Measurements from ENCODE around the gene BRAP.
"Not testable (repeated sequence)": the region's sequence is repeated elsewhere in the genome, so short reads cannot be mapped to it uniquely, and the experiment has no call there.

Gene BRAP

DNA sequence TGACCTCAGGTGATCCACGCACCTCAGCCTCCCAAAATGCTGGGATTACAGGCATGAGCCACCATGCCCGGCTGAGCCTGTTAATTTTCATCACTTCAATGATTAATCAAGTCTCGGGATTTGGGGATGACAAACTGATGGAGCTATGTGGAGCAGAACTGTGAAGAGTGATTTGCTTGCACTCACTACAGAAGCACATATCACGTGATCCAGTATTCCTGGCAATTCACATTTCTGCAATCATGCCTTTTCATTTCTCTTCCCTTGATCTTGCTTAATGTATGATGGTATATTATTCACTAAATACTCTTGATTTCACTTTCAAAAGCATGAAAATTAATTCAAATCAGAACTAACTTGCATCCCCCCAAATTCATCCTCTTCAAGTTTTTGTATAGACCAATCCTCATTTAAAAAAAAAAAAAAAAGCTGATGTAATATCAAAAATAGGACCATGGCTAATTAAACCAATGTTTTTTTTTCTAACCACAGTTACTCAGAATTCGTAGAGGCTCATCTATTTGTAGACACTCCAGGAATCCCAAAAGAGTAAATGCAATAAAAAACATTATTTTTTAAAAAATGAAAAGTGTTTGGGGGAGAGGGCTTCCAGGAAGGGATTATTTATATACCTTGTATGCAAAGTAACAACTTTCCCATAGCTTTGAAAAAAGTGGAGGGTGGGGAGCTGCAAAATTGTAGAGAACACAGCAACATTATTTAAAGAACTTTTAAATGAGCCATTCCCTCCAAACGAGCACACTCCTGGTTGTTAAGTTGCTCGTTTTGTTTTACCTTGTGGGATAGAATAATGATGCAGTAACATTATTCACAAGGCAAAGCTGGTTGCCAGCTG is 79.6 kb downstream of the BRAP start:
- H3K4me1 ChIP-seq (ENCODE audit: insufficient read depth, low read length) = no peaks in the 10 kb centered on the region
- no peak overlapping the region for H3K27ac ChIP-seq (ENCODE audit: low read depth, low read length)
- H3K36me3 ChIP-seq (ENCODE audit: insufficient read depth, low read length) = no peaks in the 10 kb centered on the region
- H3K4me3 ChIP-seq (ENCODE audit: low read depth in 1 of 2, low read length in 2 of 2) = no peak overlapping the region
- no peak overlapping the region for H3K9ac ChIP-seq (ENCODE audit: low read length)
- no peaks in the 10 kb centered on the region for H3K9me3 ChIP-seq (ENCODE audit: low read length)
- H3K27me3 ChIP-seq (ENCODE audit: control insufficient read depth in 1 of 2, insufficient read depth in 2 of 2, low read length in 2 of 2) = no peaks in the 10 kb centered on the region

DNA sequence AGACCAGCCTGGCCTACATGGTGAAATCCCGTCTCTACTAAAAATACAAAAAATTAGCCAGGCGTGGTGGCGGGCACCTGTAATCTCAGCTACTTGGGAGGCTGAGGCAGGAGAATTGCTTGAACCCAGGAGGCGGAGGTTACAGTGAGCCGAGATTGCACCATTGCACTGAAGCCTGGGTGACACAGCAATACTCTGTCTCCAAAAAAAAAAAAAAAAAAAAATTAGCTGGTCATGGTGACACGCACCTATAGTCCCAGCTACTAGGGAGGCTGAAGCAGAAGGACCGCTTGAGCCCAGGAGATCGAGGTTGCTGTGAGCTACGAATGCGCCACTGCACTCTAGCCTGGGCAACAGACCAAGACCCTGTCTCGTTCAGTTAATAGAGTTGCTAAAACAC is 82.9 kb downstream of the BRAP start:
- not testable (repeated sequence) for H3K27ac ChIP-seq (ENCODE audit: low read depth, low read length); H3K27me3 ChIP-seq (ENCODE audit: control insufficient read depth in 1 of 2, insufficient read depth in 2 of 2, low read length in 2 of 2); H3K4me1 ChIP-seq (ENCODE audit: insufficient read depth, low read length); H3K9ac ChIP-seq (ENCODE audit: low read length); H3K9me3 ChIP-seq (ENCODE audit: low read length); H3K36me3 ChIP-seq (ENCODE audit: insufficient read depth, low read length); H3K4me3 ChIP-seq (ENCODE audit: low read depth in 1 of 2, low read length in 2 of 2)

DNA sequence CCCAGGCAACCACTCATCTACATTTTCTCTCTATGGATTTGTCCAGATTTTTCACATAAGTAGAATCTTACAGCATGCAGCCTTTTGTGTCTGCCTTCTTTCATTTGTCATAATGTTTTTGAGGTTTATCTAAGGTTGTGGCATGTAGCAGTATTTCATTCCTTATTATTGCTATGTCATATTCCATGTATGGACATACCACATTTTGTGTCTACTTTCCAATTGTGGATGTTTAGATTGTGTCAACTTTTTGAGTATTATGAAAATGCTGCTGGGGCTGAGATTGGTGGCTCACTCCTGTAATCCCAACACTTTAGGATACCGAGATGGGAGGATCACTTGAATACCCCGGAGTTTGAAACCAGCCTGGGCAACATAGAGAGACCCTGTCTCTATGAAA is 83.4 kb downstream of the BRAP start:
- Histone ChIP-seq H3K4me3 (ENCODE audit: low read depth in 1 of 2, low read length in 2 of 2) (no peak overlapping the region), H3K27ac (ENCODE audit: low read depth, low read length) (no peak overlapping the region), H3K27me3 (ENCODE audit: control insufficient read depth in 1 of 2, insufficient read depth in 2 of 2, low read length in 2 of 2) (no peaks in the 10 kb centered on the region), H3K9ac (ENCODE audit: low read length) (no peak overlapping the region), H3K9me3 (ENCODE audit: low read length) (no peaks in the 10 kb centered on the region), H3K4me1 (ENCODE audit: insufficient read depth, low read length) (peaks cover 6% of the 10 kb centered on the region), H3K36me3 (ENCODE audit: insufficient read depth, low read length) (no peaks in the 10 kb centered on the region)

DNA sequence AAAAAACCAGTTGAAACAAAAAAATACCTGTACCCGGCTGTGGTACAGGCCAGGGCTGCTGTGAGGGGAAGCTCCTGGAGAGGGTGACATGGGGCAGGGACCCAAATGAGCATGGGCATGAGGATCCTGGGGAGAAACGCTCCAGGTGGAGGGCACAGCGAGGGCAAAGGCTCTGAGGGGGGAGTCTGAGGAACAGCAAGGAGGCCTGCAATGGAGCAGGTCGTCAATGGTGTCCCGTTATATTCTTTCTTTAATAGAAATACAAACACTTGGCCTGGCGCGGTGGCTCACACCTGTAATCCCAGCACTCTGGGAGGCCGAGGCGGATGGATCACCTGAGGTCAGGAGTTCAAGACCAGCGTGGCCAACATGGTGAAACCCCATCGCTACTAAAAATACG is 84.8 kb downstream of the BRAP start:
- not testable (repeated sequence) for H3K27me3 ChIP-seq (ENCODE audit: control insufficient read depth in 1 of 2, insufficient read depth in 2 of 2, low read length in 2 of 2); H3K9ac ChIP-seq (ENCODE audit: low read length); H3K36me3 ChIP-seq (ENCODE audit: insufficient read depth, low read length); H3K9me3 ChIP-seq (ENCODE audit: low read length); H3K4me3 ChIP-seq (ENCODE audit: low read depth in 1 of 2, low read length in 2 of 2); H3K27ac ChIP-seq (ENCODE audit: low read depth, low read length)
- peaks cover 17% of the 10 kb centered on the region for H3K4me1 ChIP-seq (ENCODE audit: insufficient read depth, low read length)

DNA sequence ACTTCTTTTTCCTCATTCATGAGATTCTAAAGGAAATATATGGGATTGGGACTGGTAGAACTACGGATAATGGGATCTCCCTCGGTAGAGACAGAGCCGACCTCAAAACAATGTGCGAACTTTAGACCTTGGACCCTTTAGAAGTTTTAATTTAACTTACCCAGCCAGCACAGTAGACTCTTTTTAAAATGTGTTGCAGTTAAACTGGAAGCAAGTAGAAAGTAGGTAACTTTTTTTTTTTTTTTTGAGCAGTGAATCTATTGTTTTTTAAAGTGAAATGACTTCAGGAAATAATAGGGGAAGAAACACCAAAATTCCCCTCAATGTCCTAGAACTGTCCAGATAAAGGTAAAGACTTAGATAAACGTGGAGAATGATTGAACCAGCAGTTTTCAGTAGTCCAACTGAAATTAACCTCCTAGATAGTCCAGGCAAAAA is 85.5 kb downstream of the BRAP start:
- Histone ChIP-seq H3K9me3 (ENCODE audit: low read length) (no peaks in the 10 kb centered on the region), H3K4me3 (ENCODE audit: low read depth in 1 of 2, low read length in 2 of 2) (peak overlapping the region; percentile 44 to 69), H3K9ac (ENCODE audit: low read length) (peak overlapping the region; percentile 51), H3K27me3 (ENCODE audit: control insufficient read depth in 1 of 2, insufficient read depth in 2 of 2, low read length in 2 of 2) (no peaks in the 10 kb centered on the region), H3K36me3 (ENCODE audit: insufficient read depth, low read length) (no peaks in the 10 kb centered on the region), H3K4me1 (ENCODE audit: insufficient read depth, low read length) (peaks cover 23% of the 10 kb centered on the region), H3K27ac (ENCODE audit: low read depth, low read length) (peak overlapping the region; percentile 71)

DNA sequence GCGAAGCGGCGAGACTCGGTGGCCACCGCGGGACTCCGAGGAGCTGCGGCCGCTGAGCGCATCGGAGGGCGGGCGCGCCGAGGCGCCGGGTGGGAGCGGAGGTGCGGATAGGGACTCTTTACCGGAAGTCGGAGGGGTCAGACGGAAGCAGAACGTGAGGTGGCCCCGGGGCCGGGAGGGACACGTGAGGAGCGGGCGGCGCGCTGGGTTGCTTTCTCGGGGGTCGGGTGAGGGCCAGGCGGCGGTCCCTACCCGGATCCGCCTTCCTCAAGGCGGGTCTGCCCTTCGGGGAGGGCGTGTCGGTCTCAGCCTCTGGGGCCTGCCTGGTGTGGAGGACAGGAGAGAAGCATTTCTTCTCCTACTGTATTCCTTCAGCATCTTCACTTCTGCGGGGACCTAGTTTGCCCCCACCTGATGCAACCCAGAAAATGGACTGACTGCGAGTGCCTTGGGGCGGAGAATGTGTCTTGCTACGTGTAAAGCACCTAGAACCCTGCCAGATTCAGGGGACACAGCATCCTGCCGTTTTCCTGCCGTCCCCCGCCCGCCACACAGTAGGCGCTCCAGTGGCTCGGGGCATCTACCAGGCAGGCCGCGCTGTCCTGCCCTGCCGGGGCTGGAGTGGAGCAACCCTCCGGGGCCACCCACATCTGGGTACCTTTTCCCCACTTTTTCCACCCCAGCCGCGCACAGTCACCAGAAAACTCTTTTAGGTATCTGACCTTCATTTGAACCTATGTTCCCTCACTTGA is 86.1 kb downstream of the BRAP start:
- Histone ChIP-seq H3K36me3 (ENCODE audit: insufficient read depth, low read length) (no peaks in the 10 kb centered on the region), H3K9ac (ENCODE audit: low read length) (peak overlapping the region; percentile 51), H3K4me3 (ENCODE audit: low read depth in 1 of 2, low read length in 2 of 2) (peak overlapping the region; percentile 44 to 69), H3K4me1 (ENCODE audit: insufficient read depth, low read length) (peaks cover 29% of the 10 kb centered on the region), H3K9me3 (ENCODE audit: low read length) (no peaks in the 10 kb centered on the region), H3K27ac (ENCODE audit: low read depth, low read length) (peak overlapping the region; percentile 71), H3K27me3 (ENCODE audit: control insufficient read depth in 1 of 2, insufficient read depth in 2 of 2, low read length in 2 of 2) (no peaks in the 10 kb centered on the region)

DNA sequence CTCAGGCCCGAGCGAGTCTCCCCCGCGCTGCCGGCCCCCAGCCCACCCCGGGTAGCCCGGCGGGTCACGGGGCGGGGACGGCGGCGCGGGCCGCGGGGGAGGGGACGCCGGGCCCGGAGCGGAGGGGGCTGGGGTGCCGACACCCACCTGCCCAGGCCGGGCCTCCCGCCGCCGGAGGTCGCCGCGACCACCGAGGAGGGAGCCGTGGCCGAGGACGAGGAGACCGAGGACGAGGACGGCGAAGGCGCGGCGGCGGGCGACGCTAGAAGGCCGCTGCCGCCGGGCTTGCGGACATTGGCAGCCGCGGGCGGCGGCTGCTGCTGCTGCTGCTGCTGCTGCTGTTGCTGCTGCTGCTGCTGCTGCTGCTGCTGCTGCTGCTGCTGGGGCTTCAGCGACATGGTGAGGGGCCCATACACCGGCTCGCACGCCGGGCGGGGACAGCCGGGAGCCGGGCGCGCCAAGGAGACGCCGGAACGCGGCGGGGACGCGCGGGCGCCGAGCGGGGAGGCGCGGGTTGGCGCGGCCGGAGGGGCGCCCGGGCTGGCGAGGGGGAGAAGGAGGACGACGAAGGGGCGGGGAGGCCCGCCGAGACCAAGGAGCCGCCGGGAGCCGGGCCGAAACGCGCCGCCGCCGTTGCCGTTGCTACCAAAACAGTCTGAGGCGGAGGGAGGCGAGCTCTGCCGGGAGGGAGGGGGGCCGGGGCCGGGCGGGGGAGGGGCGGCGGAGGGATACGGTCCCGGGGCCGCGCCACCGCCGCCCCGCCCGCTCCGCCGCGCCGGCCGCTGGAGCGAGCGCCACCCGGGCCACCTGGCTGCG is 86.9 kb downstream of the BRAP start, which contains the start of gene ATXN2:
Gene ATXN2, minus strand, starts transcription at position 679 of the 816 bp plus-strand sequence. Its CDS starts 281 bp downstream, at position 398.
- H3K9ac ChIP-seq (ENCODE audit: low read length) = peak within 1 kb of the TSS; percentile 74
- peak within 1 kb of the TSS; percentile 98 for H3K27ac ChIP-seq (ENCODE audit: low read depth, low read length)
- peaks cover 34% of the 10 kb centered on the region for H3K4me1 ChIP-seq (ENCODE audit: insufficient read depth, low read length)
- H3K27me3 ChIP-seq (ENCODE audit: control insufficient read depth in 1 of 2, insufficient read depth in 2 of 2, low read length in 2 of 2) = no peaks in the 10 kb centered on the region
- no peaks in the 10 kb centered on the region for H3K36me3 ChIP-seq (ENCODE audit: insufficient read depth, low read length)
- H3K9me3 ChIP-seq (ENCODE audit: low read length) = no peaks in the 10 kb centered on the region
- peak within 1 kb of the TSS; percentile 69 to 87 for H3K4me3 ChIP-seq (ENCODE audit: low read depth in 1 of 2, low read length in 2 of 2)

DNA sequence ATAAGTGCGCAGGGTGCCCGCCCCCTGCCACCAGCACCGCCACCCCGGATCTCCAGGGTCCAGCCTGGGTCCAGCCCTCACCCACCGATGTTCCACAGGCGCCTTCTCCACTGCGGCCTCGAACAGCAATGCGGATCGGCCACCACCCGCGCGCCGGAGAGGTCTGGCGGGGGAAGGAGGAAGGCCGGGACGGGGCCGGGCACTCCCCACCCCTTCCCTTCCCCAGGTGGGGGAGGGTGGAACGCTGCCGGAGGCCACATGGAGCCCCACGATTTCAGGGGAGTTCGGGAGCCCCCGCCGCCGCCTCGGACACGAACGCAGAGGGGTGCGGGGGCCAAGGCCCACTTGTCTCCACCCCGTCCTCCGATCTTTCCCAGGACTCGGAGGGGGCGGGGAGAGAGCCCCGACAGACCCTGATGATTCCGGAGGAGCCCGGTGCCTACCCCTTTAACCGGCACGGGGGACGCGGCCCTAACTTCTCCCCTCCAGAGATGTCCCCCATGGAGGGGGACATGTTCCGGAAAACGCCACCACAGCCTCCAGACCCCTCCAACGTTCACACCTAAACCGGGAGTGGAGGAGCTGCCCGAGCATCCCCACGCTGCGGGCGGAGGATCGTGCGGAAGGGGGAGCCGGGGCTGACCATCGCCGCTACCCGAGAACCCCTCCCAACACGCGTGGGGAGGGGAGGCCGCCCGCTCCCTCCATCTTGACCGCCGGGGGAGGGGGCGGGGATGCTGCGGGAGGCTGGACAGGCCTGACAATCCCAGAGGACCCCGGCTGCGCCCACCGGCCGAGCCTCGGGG is 87.7 kb downstream of the BRAP start:
- H3K4me3 ChIP-seq (ENCODE audit: low read depth in 1 of 2, low read length in 2 of 2) = peak overlapping the region; percentile 64 to 87

DNA sequence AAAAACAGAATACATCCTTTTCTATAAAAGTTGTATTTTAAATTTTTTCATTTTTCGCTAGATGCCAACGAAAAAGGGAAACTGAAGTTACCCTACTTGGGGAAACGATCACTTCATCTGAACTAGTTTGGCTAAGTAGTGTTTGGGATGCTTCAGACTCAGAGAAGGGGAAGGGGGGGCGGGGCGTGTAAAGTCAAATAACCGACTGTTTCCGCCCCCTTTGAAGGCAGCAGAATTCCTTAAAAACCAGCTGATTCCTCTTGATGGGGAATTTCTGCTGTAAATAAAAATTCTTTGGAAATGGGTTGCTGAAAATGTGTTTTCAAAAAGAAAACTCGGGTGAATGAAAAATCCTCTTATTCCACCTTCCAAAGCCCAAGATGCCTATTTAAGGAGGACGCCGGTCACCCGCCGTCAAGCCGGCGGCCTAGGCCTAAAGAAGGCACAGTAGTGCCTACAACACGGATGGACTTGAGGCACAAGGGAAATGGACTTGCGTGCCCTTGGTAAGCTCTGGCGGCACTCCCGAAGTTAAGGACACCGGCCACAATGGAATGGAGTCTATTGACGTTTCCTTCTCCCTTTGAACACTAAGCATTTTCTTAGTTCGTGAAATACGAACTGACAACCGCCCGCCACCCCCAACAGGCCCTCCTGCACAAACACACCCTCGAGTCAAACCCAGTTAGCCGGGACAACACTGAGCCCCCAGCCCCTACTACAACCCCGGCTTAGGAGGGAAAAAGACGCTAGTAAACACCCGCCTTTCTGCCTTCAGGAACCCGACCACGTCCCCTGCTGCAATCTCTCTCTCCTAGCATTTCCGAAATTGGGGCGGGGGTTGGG is 88.5 kb downstream of the BRAP start:
- H3K9me3 ChIP-seq (ENCODE audit: low read length) = no peaks in the 10 kb centered on the region
- H3K4me1 ChIP-seq (ENCODE audit: insufficient read depth, low read length) = peaks cover 34% of the 10 kb centered on the region
- peak overlapping the region; percentile 64 to 87 for H3K4me3 ChIP-seq (ENCODE audit: low read depth in 1 of 2, low read length in 2 of 2)
- H3K27me3 ChIP-seq (ENCODE audit: control insufficient read depth in 1 of 2, insufficient read depth in 2 of 2, low read length in 2 of 2) = no peaks in the 10 kb centered on the region
- H3K27ac ChIP-seq (ENCODE audit: low read depth, low read length) = peak overlapping the region; percentile 98
- peak overlapping the region; percentile 74 for H3K9ac ChIP-seq (ENCODE audit: low read length)
- no peaks in the 10 kb centered on the region for H3K36me3 ChIP-seq (ENCODE audit: insufficient read depth, low read length)

More for the DNA sequence above, 87.7 kb downstream of the BRAP start:
- Histone ChIP-seq H3K27me3 (ENCODE audit: control insufficient read depth in 1 of 2, insufficient read depth in 2 of 2, low read length in 2 of 2) (no peaks in the 10 kb centered on the region), H3K27ac (ENCODE audit: low read depth, low read length) (peak overlapping the region; percentile 98), H3K36me3 (ENCODE audit: insufficient read depth, low read length) (no peaks in the 10 kb centered on the region), H3K4me1 (ENCODE audit: insufficient read depth, low read length) (peaks cover 34% of the 10 kb centered on the region), H3K9me3 (ENCODE audit: low read length) (no peaks in the 10 kb centered on the region), H3K9ac (ENCODE audit: low read length) (peak overlapping the region; percentile 74)

DNA sequence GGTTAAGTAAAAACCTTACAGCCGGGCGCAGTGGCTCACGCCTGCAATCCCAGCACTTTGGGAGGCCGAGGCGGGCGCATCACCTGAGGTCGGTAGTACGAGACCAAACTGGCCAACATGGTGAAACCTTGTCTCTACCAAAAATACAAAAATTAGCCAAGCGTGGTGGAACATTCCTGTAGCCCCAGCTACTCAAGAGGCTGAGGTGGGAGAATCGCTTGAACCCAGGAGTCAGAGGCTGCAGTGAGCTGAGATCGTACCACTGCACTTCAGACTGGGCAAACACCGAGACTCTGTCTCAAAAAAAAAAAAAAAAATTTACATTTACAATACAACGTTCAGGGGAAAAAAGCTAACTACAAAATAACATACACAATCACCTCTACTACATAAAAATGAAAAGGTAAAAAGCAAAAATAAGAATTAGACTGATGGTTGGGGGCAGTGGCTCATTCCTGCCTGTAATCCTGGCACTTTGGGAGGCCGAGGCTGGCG is 90.4 kb downstream of the BRAP start:
- H3K9me3 ChIP-seq (ENCODE audit: low read length); H3K36me3 ChIP-seq (ENCODE audit: insufficient read depth, low read length); H3K27me3 ChIP-seq (ENCODE audit: control insufficient read depth in 1 of 2, insufficient read depth in 2 of 2, low read length in 2 of 2); H3K27ac ChIP-seq (ENCODE audit: low read depth, low read length); H3K9ac ChIP-seq (ENCODE audit: low read length): not testable (repeated sequence)
- Histone ChIP-seq H3K4me1 (ENCODE audit: insufficient read depth, low read length) (peaks cover 39% of the 10 kb centered on the region), H3K4me3 (ENCODE audit: low read depth in 1 of 2, low read length in 2 of 2) (peak overlapping the region in 1 of 2 donors; percentile 64)

All from muscle layer of colon (tissue), 2 donors.